Gastroesophageal sphincter (tissue), 4 donors: Measurements from ENCODE around the gene ABI3BP. TPM values are rescaled to one million over a fixed set of nuclear protein-coding genes. Genes with fewer than 3 reads are reported as not detected.
A peak's percentile ranks its signal among the peaks of the same experiment; 100 is the strongest.

Experiments used
- ATAC-seq: fragments of 150-250 bp; one replicate; pipeline ENCODE4 v1.9.1; 2016; ENCODE audit warnings: mild to moderate bottlenecking, moderate library complexity
- H3K27ac ChIP-seq, 4 donors: fragments of 200-600 bp; sonication (generic) in 3 of 4; 1 replicate in 3 of 4; 2 replicates in 1 of 4; pipeline ENCODE4 v1.5.1; 2016 to 2019
- H3K27me3 ChIP-seq: fragments of 200-600 bp; sonication (generic); one replicate; pipeline ENCODE4 v1.5.1; 2019
- H3K36me3 ChIP-seq, 2 donors: fragments of 200-600 bp; sonication (generic); one replicate each; pipeline ENCODE4 v1.5.1; 2019; ENCODE audit warnings: control low read depth in 1 of 2
- H3K4me1 ChIP-seq, 3 donors: fragments of 200-600 bp; sonication (generic); 1 replicate in 2 of 3; 2 replicates in 1 of 3; pipeline ENCODE4 v1.5.1; 2016 to 2019; ENCODE audit warnings: control low read depth in 2 of 3
- H3K4me3 ChIP-seq, 2 donors: fragments of 200-600 bp; sonication (generic); one replicate each; pipeline ENCODE4 v1.5.1; 2019; ENCODE audit warnings: mild to moderate bottlenecking in 1 of 2, moderate library complexity in 1 of 2
- H3K9me3 ChIP-seq, 3 donors: fragments of 200-600 bp; sonication (generic); one replicate each; pipeline ENCODE4 v1.5.1; 2017 to 2019; ENCODE audit warnings: control low read depth in 2 of 3
- CTCF ChIP-seq, 4 experiments: fragments of 200-600 bp in 2 of 4; fragments of 450-650 bp in 2 of 4; sonication (generic) in 1 of 4; IDR thresholded peaks; one replicate each; pipeline ENCODE4 v1.5.1; 2017 to 2019; ENCODE audit warnings: antibody characterized with exemption in 4 of 4, mild to moderate bottlenecking in 2 of 4, moderate library complexity in 2 of 4
- EP300 ChIP-seq: sonication (generic); formaldehyde crosslinking; IDR thresholded peaks from one replicate; pipeline ENCODE4 v1.6.1; 2017; ENCODE audit warnings: antibody characterized with exemption, mild to moderate bottlenecking
- POLR2A ChIP-seq, 2 donors: fragments of 450-650 bp; IDR thresholded peaks; one replicate each; pipeline ENCODE4 v1.6.1; 2017; ENCODE audit warnings: antibody characterized with exemption in 2 of 2, mild to moderate bottlenecking in 2 of 2, moderate library complexity in 1 of 2
- POLR2AphosphoS5 ChIP-seq: sonication (generic); formaldehyde crosslinking; IDR thresholded peaks from one replicate; pipeline ENCODE4 v1.6.1; 2017; ENCODE audit warnings: antibody characterized with exemption
- WGBS, 2 donors: methylation state at CpG; one replicate each; pipeline ENCODE4 v1.1.5; 2018; ENCODE audit warnings: low coverage in 1 of 2; 5-methylcytosine and 5-hydroxymethylcytosine counted together
- total RNA-seq, 4 donors: library from RNA; depleted of rRNA; stranded (reverse); fragments of >200 nt; gene quantifications; one replicate each; pipeline ENCODE4 v1.1.0, GENCODE V29; 2016

The ABI3BP gene
- total RNA-seq, 4 donors from 2014 or later: 59.6 to 158 (median 99.9) TPM

- Histone ChIP-seq H3K27me3 (no peaks in the 10 kb centered on the region), H3K36me3 (no peaks in the 10 kb centered on the region), H3K4me3 (no peak overlapping the region), H3K4me1 (peaks cover 3 to 91% (median 17%) of the 10 kb centered on the region in 3 donors), H3K27ac (peak overlapping the region in 2 of 4 donors; percentile 11 to 57), H3K9me3 (no peaks in the 10 kb centered on the region)
- peak; percentile 62 for ATAC-seq
- TF ChIP-seq CTCF (IDR thresholded peaks at IDR 0.05): no peak
- TF ChIP-seq POLR2AphosphoS5: no peak
- no peak for TF ChIP-seq POLR2A (IDR thresholded peaks at IDR 0.05)
- no peak for TF ChIP-seq EP300
- 36 to 63% methylated on average over 2 of the region's 2 CpGs for WGBS, 2 donors
Measured at GRCh38 chr3:100975714-100976113, 17.5 kb downstream of the ABI3BP start.

- TF ChIP-seq POLR2AphosphoS5 (no peak), CTCF (IDR thresholded peaks at IDR 0.05) (no peak), EP300 (no peak), POLR2A (IDR thresholded peaks at IDR 0.05) (no peak)
- H3K9me3 ChIP-seq: no peaks in the 10 kb centered on the region
- H3K27ac ChIP-seq: peak overlapping the region; percentile 29 to 57 (median 47)
- no peaks in the 10 kb centered on the region for H3K27me3 ChIP-seq
- 65 to 66% methylated on average over 4 of the region's 4 CpGs for WGBS, 2 donors
- H3K36me3 ChIP-seq: no peaks in the 10 kb centered on the region
- ATAC-seq: no peak
- H3K4me3 ChIP-seq: no peak overlapping the region
- peaks cover 3 to 81% (median 13%) of the 10 kb centered on the region in 3 donors for H3K4me1 ChIP-seq
Measured at GRCh38 chr3:100973594-100973993, 19.6 kb downstream of the ABI3BP start.

- H3K4me3 ChIP-seq: no peak overlapping the region
- no peak for ATAC-seq
- peak overlapping the region in 3 of 4 donors; percentile 45 to 57 (median 49) for H3K27ac ChIP-seq
- H3K36me3 ChIP-seq: no peaks in the 10 kb centered on the region
- TF ChIP-seq POLR2AphosphoS5: no peak
- TF ChIP-seq EP300: no peak
- no peak for TF ChIP-seq POLR2A (IDR thresholded peaks at IDR 0.05)
- TF ChIP-seq CTCF (IDR thresholded peaks at IDR 0.05): no peak
- no peaks in the 10 kb centered on the region for H3K27me3 ChIP-seq
- H3K4me1 ChIP-seq: peaks cover 3 to 75% (median 9%) of the 10 kb centered on the region in 3 donors
- no peaks in the 10 kb centered on the region for H3K9me3 ChIP-seq
- 8 to 14% methylated on average over 1 of the region's 1 CpG for WGBS, 2 donors
Measured at GRCh38 chr3:100972867-100973266, 20.4 kb downstream of the ABI3BP start.

GRCh38 chr3:100972301-100972844, 20.8 kb downstream of the ABI3BP start:
- TF ChIP-seq CTCF (IDR thresholded peaks at IDR 0.05) (no peak), POLR2A (IDR thresholded peaks at IDR 0.05) (no peak), EP300 (no peak), POLR2AphosphoS5 (no peak)
- Histone ChIP-seq H3K4me3 (no peak overlapping the region), H3K9me3 (no peaks in the 10 kb centered on the region), H3K4me1 (peaks cover 3 to 72% (median 9%) of the 10 kb centered on the region in 3 donors), H3K27me3 (no peaks in the 10 kb centered on the region), H3K27ac (peak overlapping the region in 3 of 4 donors; percentile 45 to 57 (median 49)), H3K36me3 (no peaks in the 10 kb centered on the region)
- 17 to 22% methylated on average over 2 of the region's 2 CpGs for WGBS, 2 donors
- no peak for ATAC-seq

- no peak for ATAC-seq
- peak overlapping the region in 3 of 4 donors; percentile 44 to 57 (median 49) for H3K27ac ChIP-seq
- no peaks in the 10 kb centered on the region for H3K27me3 ChIP-seq
- no peaks in the 10 kb centered on the region for H3K9me3 ChIP-seq
- H3K4me1 ChIP-seq: peaks cover 3 to 69% (median 9%) of the 10 kb centered on the region in 3 donors
- WGBS, 2 donors: 30 to 42% methylated on average over 2 of the region's 2 CpGs
- H3K36me3 ChIP-seq: no peaks in the 10 kb centered on the region
- TF ChIP-seq CTCF (IDR thresholded peaks at IDR 0.05) (no peak), POLR2A (IDR thresholded peaks at IDR 0.05) (no peak), POLR2AphosphoS5 (no peak), EP300 (no peak)
- no peak overlapping the region for H3K4me3 ChIP-seq
Measured at GRCh38 chr3:100971798-100972197, 21.4 kb downstream of the ABI3BP start.
